ENCODE results near the gene SLC25A33. TPM values are rescaled to one million over a fixed set of nuclear protein-coding genes. Genes with fewer than 3 reads are reported as not detected.

SLC25A33 gene
- total RNA-seq, 1 experiment from 2014 or later: 9.2 TPM

GRCh38 chr1:9573723-9574122 is 34.5 kb downstream of the SLC25A33 start:
- H3K27me3 Mint-ChIP-seq (ENCODE audit: low read depth): no peaks in the 10 kb centered on the region
- TF ChIP-seq ZNF423 (CRISPR knock-in tag; IDR thresholded peaks at IDR 0.05): no peak
- TF ChIP-seq CTCF (IDR thresholded peaks at IDR 0.05): 0 out of 2 replicates have a peak, but pooled peaks have one; percentile 17
- H3K4me1 Mint-ChIP-seq: no peaks in the 10 kb centered on the region
- POLR2A ChIA-PET: no interaction called here
- ATAC-seq (peak; percentile 43), DNase-seq (ENCODE audit: low spot score) (no peak)
- H3K9me3 Mint-ChIP-seq: no peaks in the 10 kb centered on the region
- H3K36me3 Mint-ChIP-seq: peaks cover 33% of the 10 kb centered on the region
- H3K4me3 Mint-ChIP-seq: no peak overlapping the region
- H3K27ac Mint-ChIP-seq: no peak overlapping the region
- CTCF ChIA-PET: interaction anchor here (0.5 to 1.4 kb wide), 20 partner anchors 10 to 307 kb away, joined by 3 to 22 read pairs (median 4); partner anchors contain the start of genes SLC25A33 and TMEM201

- Mint-ChIP-seq H3K27me3 (ENCODE audit: low read depth) (no peaks in the 10 kb centered on the region), H3K27ac (no peak overlapping the region; the same call in 1 of the 2 replicates), H3K36me3 (peaks cover 47% of the 10 kb centered on the region), H3K4me3 (no peak overlapping the region), H3K9me3 (no peaks in the 10 kb centered on the region), H3K4me1 (no peaks in the 10 kb centered on the region)
- no peak for TF ChIP-seq E2F4 (CRISPR knock-in tag; IDR thresholded peaks at IDR 0.05; ENCODE audit: borderline replicate concordance, low read depth)
- no peak for TF ChIP-seq FOXJ3 (CRISPR knock-in tag; IDR thresholded peaks at IDR 0.05; ENCODE audit: borderline replicate concordance)
- TF ChIP-seq HMGXB4 (CRISPR knock-in tag; IDR thresholded peaks at IDR 0.05): no peak
- TF ChIP-seq JUN (CRISPR knock-in tag; IDR thresholded peaks at IDR 0.05): no peak
- no peak for TF ChIP-seq CREB1 (CRISPR knock-in tag; IDR thresholded peaks at IDR 0.05)
- TF ChIP-seq OVOL2 (CRISPR knock-in tag; IDR thresholded peaks at IDR 0.05; ENCODE audit: borderline replicate concordance): no peak
- TF ChIP-seq ZBTB21 (CRISPR knock-in tag; IDR thresholded peaks at IDR 0.05; ENCODE audit: borderline replicate concordance): no peak
- no peak for TF ChIP-seq TEAD1 (CRISPR knock-in tag; IDR thresholded peaks at IDR 0.05)
- no peak for TF ChIP-seq NR1H2 (CRISPR knock-in tag; IDR thresholded peaks at IDR 0.05)
- no peak for TF ChIP-seq ZNF138 (CRISPR knock-in tag; conservative IDR thresholded peaks at IDR 0.05)
- TF ChIP-seq ELF4 (CRISPR knock-in tag; IDR thresholded peaks at IDR 0.05; ENCODE audit: low read depth): no peak
- no peak for TF ChIP-seq STAT6 (CRISPR knock-in tag; conservative IDR thresholded peaks at IDR 0.05; ENCODE audit: low read depth)
- TF ChIP-seq ZNF396 (CRISPR knock-in tag; IDR thresholded peaks at IDR 0.05; ENCODE audit: borderline replicate concordance): no peak
- no peak for TF ChIP-seq ZNF423 (CRISPR knock-in tag; IDR thresholded peaks at IDR 0.05)
- no peak for TF ChIP-seq RORB (CRISPR knock-in tag; IDR thresholded peaks at IDR 0.05)
- TF ChIP-seq GRHL2 (CRISPR knock-in tag; IDR thresholded peaks at IDR 0.05; ENCODE audit: insufficient replicate concordance, severe bottlenecking): no peak
- TF ChIP-seq SMAD3 (CRISPR knock-in tag; IDR thresholded peaks at IDR 0.05; ENCODE audit: borderline replicate concordance): no peak
- TF ChIP-seq TP53 (CRISPR knock-in tag; IDR thresholded peaks at IDR 0.05): no peak
- no peak for TF ChIP-seq ZNF263 (CRISPR knock-in tag; IDR thresholded peaks at IDR 0.05; ENCODE audit: low read depth)
- POLR2A ChIA-PET: interaction anchor here (0.6 kb wide), 1 partner anchor 13 kb away, joined by 10 read pairs; no protein-coding TSS in a partner anchor
- ATAC-seq (no peak), DNase-seq (ENCODE audit: low spot score) (no peak)
- CTCF ChIA-PET: interaction anchor here (0.8 kb wide), 1 partner anchor 40 kb away, joined by 4 read pairs; no protein-coding TSS in a partner anchor
Measured at GRCh38 chr1:9575486-9575885, 36.2 kb downstream of the SLC25A33 start.

All from WTC11 (cell line).